ENCODE results near the gene CA5A.
"Not testable (repeated sequence)": the region's sequence is repeated elsewhere in the genome, so short reads cannot be mapped to it uniquely, and the experiment has no call there.

DNA sequence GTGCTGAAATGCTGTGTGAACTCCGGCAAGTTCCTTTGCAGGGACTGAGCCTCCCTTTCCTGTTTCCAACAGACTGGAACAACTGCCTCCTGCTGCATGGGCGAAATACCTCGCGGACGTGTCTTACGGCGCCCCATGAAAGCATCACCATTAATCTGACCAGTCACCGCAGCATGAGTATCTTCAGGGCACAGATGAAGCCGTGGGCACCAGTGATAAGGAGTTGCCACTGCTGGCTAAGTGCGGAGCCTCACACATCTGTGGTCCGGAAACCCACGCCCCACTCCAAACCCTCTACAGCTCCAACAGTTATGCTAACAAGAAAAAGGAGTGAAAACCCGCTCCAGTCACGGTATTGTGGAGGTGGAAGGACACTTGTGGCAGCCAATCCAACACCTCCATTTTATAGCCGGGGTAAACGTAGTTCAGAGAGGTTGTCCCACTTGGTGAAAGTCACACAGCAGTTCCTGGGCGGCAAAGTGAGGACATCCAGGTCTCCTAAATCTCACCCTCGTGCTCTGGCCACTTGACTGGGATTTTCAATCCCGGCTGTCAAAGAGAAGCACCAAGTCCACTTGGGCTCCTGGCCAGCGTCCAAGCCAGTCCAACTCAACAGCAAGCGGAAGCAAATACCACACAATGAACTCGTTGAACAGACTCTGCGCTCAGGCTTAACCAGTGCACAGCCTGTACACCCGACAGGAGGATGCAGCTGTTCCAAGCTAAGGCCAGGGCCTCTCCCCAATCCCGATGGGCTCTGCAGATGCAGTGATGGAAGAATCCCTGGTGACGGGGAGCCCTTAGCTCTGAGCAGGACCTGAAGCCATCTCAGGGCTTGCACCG lies 78.0 kb downstream of the CA5A start:
- TF ChIP-seq, protein P1, sequence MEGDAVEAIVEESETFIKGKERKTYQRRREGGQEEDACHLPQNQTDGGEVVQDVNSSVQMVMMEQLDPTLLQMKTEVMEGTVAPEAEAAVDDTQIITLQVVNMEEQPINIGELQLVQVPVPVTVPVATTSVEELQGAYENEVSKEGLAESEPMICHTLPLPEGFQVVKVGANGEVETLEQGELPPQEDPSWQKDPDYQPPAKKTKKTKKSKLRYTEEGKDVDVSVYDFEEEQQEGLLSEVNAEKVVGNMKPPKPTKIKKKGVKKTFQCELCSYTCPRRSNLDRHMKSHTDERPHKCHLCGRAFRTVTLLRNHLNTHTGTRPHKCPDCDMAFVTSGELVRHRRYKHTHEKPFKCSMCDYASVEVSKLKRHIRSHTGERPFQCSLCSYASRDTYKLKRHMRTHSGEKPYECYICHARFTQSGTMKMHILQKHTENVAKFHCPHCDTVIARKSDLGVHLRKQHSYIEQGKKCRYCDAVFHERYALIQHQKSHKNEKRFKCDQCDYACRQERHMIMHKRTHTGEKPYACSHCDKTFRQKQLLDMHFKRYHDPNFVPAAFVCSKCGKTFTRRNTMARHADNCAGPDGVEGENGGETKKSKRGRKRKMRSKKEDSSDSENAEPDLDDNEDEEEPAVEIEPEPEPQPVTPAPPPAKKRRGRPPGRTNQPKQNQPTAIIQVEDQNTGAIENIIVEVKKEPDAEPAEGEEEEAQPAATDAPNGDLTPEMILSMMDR (IDR thresholded peaks at IDR 0.05; ENCODE audit: insufficient read depth, low read length), result not testable (repeated sequence)
- TF ChIP-seq POLR2AphosphoS5 (IDR thresholded peaks at IDR 0.05; ENCODE audit: low read depth); SPI1 (IDR thresholded peaks at IDR 0.05; ENCODE audit: borderline replicate concordance, low read depth): not testable (repeated sequence)

Data from HL-60 (cell line).